Effector memory CD4-positive, alpha-beta T cell (primary cell): Measurements from ENCODE around the gene IGFALS.

ENCODE experiments used
- DNase-seq, 3 donors: peaks; one replicate each; pipeline ENCODE4 v3.0.0-alpha.2; 2020
- H3K27ac ChIP-seq: 2 replicates; pipeline ENCODE4 v1.7.0; 2013; ENCODE audit warnings: mild to moderate bottlenecking, low read length, moderate library complexity; ENCODE audit not compliant: insufficient read depth, poor library complexity, severe bottlenecking
- H3K27me3 ChIP-seq: replicated peaks from 2 replicates; pipeline ENCODE4 v1.7.0; 2013; ENCODE audit warnings: mild to moderate bottlenecking, low read length; ENCODE audit not compliant: insufficient read depth, control insufficient read depth, poor library complexity, severe bottlenecking
- H3K36me3 ChIP-seq: 2 replicates; pipeline ENCODE4 v1.7.0; 2013; ENCODE audit warnings: mild to moderate bottlenecking, low read length, moderate library complexity; ENCODE audit not compliant: control insufficient read depth, insufficient read depth
- H3K4me1 ChIP-seq: 2 replicates; pipeline ENCODE4 v1.7.0; 2013; ENCODE audit warnings: low read length, mild to moderate bottlenecking; ENCODE audit not compliant: control insufficient read depth, insufficient read depth, poor library complexity, severe bottlenecking
- H3K4me3 ChIP-seq: 2 replicates; pipeline ENCODE4 v1.7.0; 2013; ENCODE audit warnings: low read length, low read depth, mild to moderate bottlenecking; ENCODE audit not compliant: insufficient read depth, poor library complexity, severe bottlenecking
- H3K9me3 ChIP-seq: 2 replicates; pipeline ENCODE4 v1.7.0; 2013; ENCODE audit warnings: mild to moderate bottlenecking, low read length, moderate library complexity; ENCODE audit not compliant: control insufficient read depth

The IGFALS gene

DNA sequence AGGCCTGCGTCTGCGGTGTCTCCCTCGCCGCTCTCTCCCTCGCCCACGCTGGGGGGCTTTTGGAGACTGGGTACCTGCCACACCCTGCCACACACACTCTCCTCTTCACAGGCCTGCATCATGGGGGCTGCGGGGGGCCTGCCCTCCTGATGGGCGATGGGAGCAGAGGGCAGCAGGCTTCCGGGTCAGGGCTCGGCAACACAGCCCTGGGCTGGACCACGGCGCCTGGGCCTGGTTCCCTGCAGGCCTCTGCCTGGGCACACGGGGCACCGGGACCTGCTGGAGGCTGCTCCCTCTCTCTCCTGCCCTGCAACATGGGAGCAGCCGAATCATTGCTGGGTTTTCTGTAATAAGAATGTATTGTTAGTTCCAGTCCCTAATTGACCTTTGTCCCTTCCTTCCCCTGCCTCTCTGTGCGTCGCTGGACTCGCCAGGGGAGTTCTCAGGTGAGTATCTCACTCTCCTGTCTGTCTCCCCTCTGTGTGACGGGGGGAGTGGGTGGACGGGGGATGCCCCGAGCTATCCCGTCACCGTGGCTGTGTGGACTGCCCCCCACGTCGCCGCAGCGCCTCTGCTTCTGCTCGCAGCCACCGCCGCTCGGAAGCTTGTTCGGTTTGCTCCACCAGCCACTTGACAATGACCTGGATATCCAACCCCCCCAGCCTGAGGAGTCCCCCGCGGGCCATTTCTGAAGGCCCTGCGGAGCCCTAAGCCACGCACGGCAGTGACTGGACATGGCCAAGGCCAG, 35.6 kb downstream of the IGFALS start:
- Histone ChIP-seq H3K4me3 (no peak overlapping the region), H3K9me3 (no peaks in the 10 kb centered on the region), H3K27me3 (no peaks in the 10 kb centered on the region), H3K27ac (no peak overlapping the region), H3K36me3 (peaks cover 32% of the 10 kb centered on the region), H3K4me1 (peaks cover 8% of the 10 kb centered on the region)
- no peak for DNase-seq

DNA sequence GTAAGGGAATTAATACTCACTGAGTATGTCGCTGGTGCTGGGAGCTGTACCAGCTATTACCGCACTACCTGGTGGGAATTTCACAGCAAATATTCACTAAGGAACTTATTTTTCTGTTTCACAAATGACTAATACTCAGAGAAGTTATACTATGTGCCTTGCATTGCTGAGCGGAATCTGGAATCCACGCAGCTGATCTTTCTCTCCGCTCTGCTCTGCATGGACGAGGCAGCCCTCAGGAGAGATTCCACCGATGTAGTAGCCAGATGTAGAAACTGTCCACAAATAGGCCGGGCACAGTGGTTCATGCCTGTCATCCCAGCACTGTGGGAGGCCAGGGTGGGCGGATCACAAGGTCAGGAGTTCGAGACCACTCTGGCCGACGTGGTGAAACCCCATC, 39.3 kb downstream of the IGFALS start:
- H3K27ac ChIP-seq = no peak overlapping the region
- peaks cover 36% of the 10 kb centered on the region for H3K36me3 ChIP-seq
- DNase-seq = no peak
- no peaks in the 10 kb centered on the region for H3K27me3 ChIP-seq
- H3K9me3 ChIP-seq = no peaks in the 10 kb centered on the region
- H3K4me3 ChIP-seq = no peak overlapping the region
- peaks cover 8% of the 10 kb centered on the region for H3K4me1 ChIP-seq

DNA sequence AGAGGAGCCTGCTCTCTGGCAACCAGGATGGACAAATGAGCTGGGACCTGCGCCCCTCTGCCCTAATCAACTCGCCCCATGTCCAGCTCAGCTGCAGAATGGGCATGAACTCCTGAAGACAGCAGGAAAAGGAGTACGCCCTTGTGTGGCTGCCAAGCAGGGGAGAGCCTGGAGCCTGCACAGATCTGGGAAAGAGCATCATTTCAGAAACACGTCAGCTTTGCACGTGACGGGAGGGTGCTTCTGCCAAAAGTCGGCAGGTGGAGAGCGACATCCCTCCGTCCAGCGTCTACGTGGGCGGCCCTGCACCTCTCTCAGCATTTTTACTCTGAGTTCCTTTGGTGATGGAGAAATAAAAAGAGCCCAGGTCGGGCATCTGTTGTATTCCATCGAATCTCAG, 40.7 kb downstream of the IGFALS start:
- Histone ChIP-seq H3K9me3 (no peaks in the 10 kb centered on the region), H3K36me3 (peaks cover 44% of the 10 kb centered on the region), H3K27me3 (no peaks in the 10 kb centered on the region), H3K27ac (no peak overlapping the region), H3K4me3 (no peak overlapping the region), H3K4me1 (peaks cover 8% of the 10 kb centered on the region)
- DNase-seq = no peak

DNA sequence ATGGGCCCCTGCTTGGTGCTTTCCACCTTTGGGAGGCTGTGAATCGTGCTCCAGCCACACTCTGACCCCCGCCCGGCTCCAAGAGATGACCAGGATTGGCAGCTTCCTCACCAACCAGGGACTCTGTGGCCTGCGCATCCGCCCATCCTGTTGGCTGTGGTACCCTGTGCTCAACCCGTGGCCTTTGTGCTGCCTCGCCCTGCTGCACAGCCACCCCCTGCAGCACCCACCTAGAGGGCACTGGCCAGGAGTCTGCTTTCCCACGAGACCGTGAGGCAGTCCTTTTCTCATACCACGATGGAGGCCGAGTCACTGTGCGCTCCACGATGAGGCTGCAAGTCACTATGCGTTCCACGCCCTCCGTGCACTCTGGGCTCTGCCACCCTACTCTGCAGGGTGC, 41.6 kb downstream of the IGFALS start:
- DNase-seq = no peak
- Histone ChIP-seq H3K4me1 (peaks cover 4% of the 10 kb centered on the region), H3K4me3 (no peak overlapping the region), H3K9me3 (no peaks in the 10 kb centered on the region), H3K27me3 (no peaks in the 10 kb centered on the region), H3K36me3 (peaks cover 52% of the 10 kb centered on the region), H3K27ac (no peak overlapping the region)

DNA sequence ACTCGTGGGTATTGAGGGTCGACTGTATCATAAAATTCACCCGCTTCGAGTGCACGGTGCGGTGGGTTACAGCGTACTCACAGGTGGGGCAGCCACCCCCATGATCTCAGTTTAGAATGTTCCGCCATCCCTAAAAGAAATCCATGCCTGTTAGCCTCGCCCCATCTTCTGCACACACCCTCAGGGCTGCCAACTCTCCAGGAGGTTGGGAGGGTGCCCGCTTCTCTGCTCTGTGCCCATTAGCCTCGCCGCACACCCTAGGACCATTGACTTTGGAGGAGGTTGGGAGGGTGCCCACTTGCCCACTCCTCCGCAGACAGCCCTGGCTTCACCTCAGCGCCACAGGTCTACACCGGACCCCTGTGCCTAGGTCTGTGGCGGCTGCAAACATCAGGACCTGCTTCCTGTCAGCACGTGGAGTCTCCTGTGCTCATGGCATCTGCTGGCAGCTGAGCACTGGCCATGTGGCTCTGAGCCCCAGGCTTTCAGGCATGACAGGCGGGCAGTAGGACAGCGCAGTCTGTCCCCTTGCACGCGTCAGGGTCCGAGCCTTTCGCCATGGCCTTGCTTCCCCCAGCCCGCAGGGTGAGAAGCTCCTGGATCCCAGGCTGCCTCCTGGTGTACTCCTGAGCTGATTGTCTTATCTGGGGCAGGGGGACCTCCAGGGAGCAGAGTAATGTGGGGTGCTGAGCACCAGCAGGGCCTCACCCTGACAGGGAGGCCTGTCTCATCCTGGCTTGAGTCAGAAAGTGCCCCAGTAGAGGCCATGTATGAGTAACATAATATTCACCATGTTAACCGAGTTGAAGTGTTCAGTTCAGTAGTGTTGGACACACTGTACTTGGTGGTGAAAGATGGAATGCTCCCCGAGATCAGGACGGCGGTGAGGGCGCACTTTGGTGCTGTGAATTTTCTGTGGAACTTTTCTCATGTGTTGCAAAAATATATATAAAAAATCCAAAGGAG, 44.1 kb downstream of the IGFALS start:
- H3K27ac ChIP-seq = no peak overlapping the region
- no peak overlapping the region for H3K4me3 ChIP-seq
- peaks cover 64% of the 10 kb centered on the region for H3K36me3 ChIP-seq
- H3K27me3 ChIP-seq = no peaks in the 10 kb centered on the region
- H3K9me3 ChIP-seq = no peaks in the 10 kb centered on the region
- DNase-seq = no peak
- no peaks in the 10 kb centered on the region for H3K4me1 ChIP-seq

DNA sequence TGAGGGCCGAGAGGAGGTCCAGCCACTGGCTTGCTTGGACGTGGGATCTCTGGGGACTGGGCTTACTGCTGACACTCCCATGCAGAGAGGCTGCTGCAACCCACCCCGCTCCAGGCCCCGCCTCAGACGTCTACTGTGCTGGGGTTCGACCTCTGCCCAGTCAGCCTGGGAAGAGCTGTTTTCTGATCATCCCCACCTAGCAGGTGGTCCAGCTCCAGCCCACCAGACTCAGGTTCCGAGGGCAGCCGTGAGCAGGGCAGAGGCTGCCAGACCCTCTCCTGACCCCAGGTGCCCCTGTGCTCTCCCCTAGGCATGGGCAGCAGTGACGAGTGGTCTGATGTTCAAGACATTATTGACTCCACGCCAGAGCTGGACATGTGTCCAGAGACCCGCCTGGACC, 45.6 kb downstream of the IGFALS start:
- no peak for DNase-seq
- H3K36me3 ChIP-seq = peaks cover 76% of the 10 kb centered on the region
- H3K27ac ChIP-seq = no peak overlapping the region
- H3K9me3 ChIP-seq = no peaks in the 10 kb centered on the region
- H3K4me3 ChIP-seq = no peak overlapping the region
- no peaks in the 10 kb centered on the region for H3K27me3 ChIP-seq
- no peaks in the 10 kb centered on the region for H3K4me1 ChIP-seq

DNA sequence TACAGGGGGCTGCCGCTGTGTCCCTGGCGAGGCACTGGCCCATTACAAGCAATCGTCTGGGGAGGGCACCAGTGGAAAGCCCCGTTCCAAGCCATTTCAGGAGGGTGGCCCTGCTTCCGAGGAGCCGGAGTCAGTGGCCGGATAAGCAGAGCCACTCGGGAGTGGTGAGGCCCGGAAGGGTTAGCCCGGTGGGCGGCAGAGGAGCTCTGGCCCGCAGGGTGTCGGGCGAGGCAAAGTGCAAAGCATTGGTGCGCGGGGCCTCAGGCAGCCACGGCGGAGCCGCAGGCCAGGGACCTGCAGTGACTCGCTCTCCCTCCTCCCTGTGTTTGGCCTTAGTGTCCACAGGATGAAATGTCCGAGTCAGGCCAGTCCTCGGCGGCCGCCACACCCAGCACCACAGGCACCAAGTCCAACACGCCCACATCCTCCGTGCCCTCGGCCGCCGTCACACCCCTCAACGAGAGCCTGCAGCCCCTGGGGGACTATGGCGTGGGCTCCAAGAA, 46.8 kb downstream of the IGFALS start:
- Histone ChIP-seq H3K27ac (no peak overlapping the region), H3K9me3 (no peaks in the 10 kb centered on the region), H3K36me3 (peaks cover 64% of the 10 kb centered on the region), H3K27me3 (no peaks in the 10 kb centered on the region), H3K4me1 (no peaks in the 10 kb centered on the region), H3K4me3 (no peak overlapping the region)
- no peak for DNase-seq

DNA sequence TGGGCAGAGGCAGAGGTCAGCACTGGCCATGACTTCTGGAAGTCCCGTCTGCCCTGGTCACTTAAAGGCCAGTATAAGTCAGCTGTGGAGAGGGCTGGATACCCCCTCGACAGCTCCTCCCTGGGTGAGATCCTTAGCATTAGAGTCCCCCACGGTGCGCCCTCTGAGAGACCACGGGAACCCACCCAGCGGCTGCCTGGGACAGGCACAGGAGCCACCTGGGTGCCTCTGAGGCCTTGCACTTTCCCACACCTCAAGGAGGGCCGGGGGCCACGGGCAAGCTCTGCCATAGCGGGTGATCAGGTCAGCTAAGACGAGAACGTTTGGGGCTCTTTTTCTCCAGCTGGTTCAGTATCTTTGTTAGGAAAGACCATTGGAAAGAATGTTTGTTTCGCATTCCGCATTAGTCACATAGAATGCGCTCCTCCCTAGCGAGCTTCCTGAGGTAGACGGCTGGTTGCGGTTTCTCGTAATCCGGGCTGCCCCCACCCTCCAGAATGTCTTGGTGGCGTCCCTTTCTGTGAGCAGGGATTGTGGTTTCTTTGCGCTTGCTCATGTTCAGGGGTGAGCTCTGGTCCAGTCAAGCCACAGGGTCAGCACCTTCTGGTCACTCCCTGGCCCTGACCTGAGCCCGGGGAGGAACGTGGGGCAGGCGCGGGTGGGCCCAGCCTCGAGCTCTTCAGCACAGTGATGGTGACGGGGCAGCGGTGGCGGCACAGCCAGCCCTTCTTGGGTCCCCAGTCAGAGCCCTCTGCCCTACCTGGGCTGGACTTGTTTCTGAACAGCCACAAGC, 47.4 kb downstream of the IGFALS start:
- Histone ChIP-seq H3K27me3 (no peaks in the 10 kb centered on the region), H3K36me3 (peaks cover 59% of the 10 kb centered on the region), H3K4me1 (no peaks in the 10 kb centered on the region), H3K27ac (no peak overlapping the region), H3K4me3 (no peak overlapping the region), H3K9me3 (no peaks in the 10 kb centered on the region)
- no peak for DNase-seq

DNA sequence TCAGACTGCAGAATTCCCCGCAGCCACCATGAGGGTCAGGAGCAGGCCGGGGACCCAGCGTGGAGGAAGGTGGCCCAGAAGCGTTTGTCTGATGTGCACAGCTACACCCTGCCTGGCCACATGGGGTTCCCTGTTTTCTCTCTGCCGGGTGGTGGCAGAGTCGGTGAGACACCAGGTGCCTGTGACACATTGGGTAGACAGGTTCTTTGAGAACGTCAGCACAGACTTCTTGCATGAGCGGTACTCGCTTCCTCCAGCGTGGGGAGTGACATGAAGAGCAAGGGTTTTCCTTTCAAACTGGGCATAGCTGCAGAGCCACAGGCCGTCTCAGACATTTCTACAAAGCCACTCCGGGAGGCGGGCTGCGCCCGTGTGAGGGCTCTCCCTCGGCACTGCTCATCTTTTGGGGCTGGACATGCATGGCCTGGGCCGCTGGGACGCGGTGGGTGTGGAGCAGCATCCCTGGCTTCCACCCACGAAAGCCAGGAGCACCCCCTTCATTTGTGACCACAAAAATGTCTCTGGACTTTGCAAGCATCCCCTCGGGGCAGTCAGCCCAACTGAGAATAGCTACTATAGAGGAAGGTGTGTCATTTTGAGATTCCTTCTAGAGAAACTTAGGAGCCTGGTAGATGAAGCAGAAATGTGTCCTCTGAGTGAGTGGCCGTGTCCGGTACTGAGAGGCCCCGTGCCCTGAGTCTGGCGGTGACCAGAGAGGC, 48.2 kb downstream of the IGFALS start:
- peaks cover 59% of the 10 kb centered on the region for H3K36me3 ChIP-seq
- no peak overlapping the region for H3K27ac ChIP-seq
- DNase-seq = no peak
- H3K4me3 ChIP-seq = no peak overlapping the region
- H3K27me3 ChIP-seq = no peaks in the 10 kb centered on the region
- H3K4me1 ChIP-seq = no peaks in the 10 kb centered on the region
- no peaks in the 10 kb centered on the region for H3K9me3 ChIP-seq
